Fibroblast of lung (primary cell): ENCODE measurements around the gene PDILT. TPM values are rescaled to one million over a fixed set of nuclear protein-coding genes. Genes with fewer than 3 reads are reported as not detected.

Source experiments
- DNase-seq, 2 donors: peaks; one replicate each; pipeline versions ENCODE4 v3.0.0 to v3.0.0-alpha.2; 2010; ENCODE audit warnings: low read depth in 2 of 2
- H2AFZ ChIP-seq: 2 replicates; pipeline ENCODE4 v1.5.1; 2012; ENCODE audit warnings: low read length, control low read depth, inconsistent platforms
- H3K27ac ChIP-seq: 2 replicates; pipeline ENCODE4 v1.5.1; 2011; ENCODE audit warnings: low read length, control low read depth; ENCODE audit not compliant: insufficient read depth
- H3K27me3 ChIP-seq: 2 replicates; pipeline ENCODE4 v1.5.1; 2011; ENCODE audit warnings: mild to moderate bottlenecking, low read length; ENCODE audit not compliant: control insufficient read depth, insufficient read depth
- H3K36me3 ChIP-seq: 2 replicates; pipeline ENCODE4 v1.5.1; 2011; ENCODE audit warnings: low read length; ENCODE audit not compliant: control insufficient read depth, insufficient read depth
- H3K4me1 ChIP-seq: 2 replicates; pipeline ENCODE4 v1.5.1; 2011; ENCODE audit warnings: low read length; ENCODE audit not compliant: control insufficient read depth, insufficient read depth; ENCODE audit errors: extremely low read depth
- H3K4me2 ChIP-seq: 2 replicates; pipeline ENCODE4 v1.5.1; 2011; ENCODE audit warnings: low read length, control low read depth; ENCODE audit not compliant: insufficient read depth; ENCODE audit errors: extremely low read depth
- H3K4me3 ChIP-seq, 4 experiments: fragments of 200-600 bp in 1 of 4; sonication (generic) in 1 of 4; replicated peaks in 1 of 4; 2 replicates each; pipeline ENCODE4 v1.5.1; 2011 to 2016; ENCODE audit warnings: low read length in 4 of 4, low read depth in 3 of 4, mild to moderate bottlenecking in 3 of 4, control low read depth in 2 of 4, inconsistent platforms in 1 of 4, mixed read lengths in 1 of 4; ENCODE audit not compliant: insufficient read depth in 1 of 4; ENCODE audit errors: control extremely low read depth in 1 of 4
- H3K79me2 ChIP-seq: 2 replicates; pipeline ENCODE4 v1.5.1; 2012; ENCODE audit warnings: mild to moderate bottlenecking, low read length, inconsistent platforms; ENCODE audit not compliant: control insufficient read depth, insufficient read depth
- H3K9ac ChIP-seq: 2 replicates; pipeline ENCODE4 v1.5.1; 2011; ENCODE audit warnings: mild to moderate bottlenecking, low read length, control low read depth; ENCODE audit not compliant: insufficient read depth
- H3K9me3 ChIP-seq: 2 replicates; pipeline ENCODE4 v1.5.1; 2012; ENCODE audit warnings: low read depth, low read length; ENCODE audit not compliant: control insufficient read depth, insufficient read depth
- H4K20me1 ChIP-seq: 2 replicates; pipeline ENCODE4 v1.5.1; 2011; ENCODE audit warnings: low read length; ENCODE audit not compliant: control insufficient read depth, insufficient read depth; ENCODE audit errors: extremely low read depth
- CTCF ChIP-seq, 2 donors: IDR thresholded peaks in 1 of 2; conservative IDR thresholded peaks in 1 of 2; 1 replicate in 1 of 2; 2 replicates in 1 of 2; pipeline ENCODE4 v1.5.1; 2011 to 2012; ENCODE audit warnings: low read length in 2 of 2, control low read depth in 1 of 2, inconsistent platforms in 1 of 2, low read depth in 1 of 2, mild to moderate bottlenecking in 1 of 2
- EZH2 ChIP-seq: IDR thresholded peaks from 2 replicates; pipeline ENCODE4 v1.5.1; 2012; ENCODE audit warnings: low read length, control low read depth, mild to moderate bottlenecking; ENCODE audit errors: missing control alignments
- polyA plus RNA-seq, 2 donors: library from polyadenylated mRNA; depleted of rRNA in 1 of 2; stranded (reverse) in 1 of 2; unstranded in 1 of 2; fragments of >200 nt; gene quantifications; 2 replicates each; pipeline ENCODE4 v1.2.1, GENCODE V29; 2011 to 2012; ENCODE audit warnings: missing spikeins in 1 of 2
- total RNA-seq: library from RNA; depleted of rRNA; stranded (reverse); fragments of >200 nt; gene quantifications from 2 replicates; pipeline ENCODE4 v1.2.1, GENCODE V29; 2014

PDILT gene
- total and polyA plus RNA-seq, 2 donors (not counting 1 experiment from before 2014, with no cell fraction given): not detected

DNA sequence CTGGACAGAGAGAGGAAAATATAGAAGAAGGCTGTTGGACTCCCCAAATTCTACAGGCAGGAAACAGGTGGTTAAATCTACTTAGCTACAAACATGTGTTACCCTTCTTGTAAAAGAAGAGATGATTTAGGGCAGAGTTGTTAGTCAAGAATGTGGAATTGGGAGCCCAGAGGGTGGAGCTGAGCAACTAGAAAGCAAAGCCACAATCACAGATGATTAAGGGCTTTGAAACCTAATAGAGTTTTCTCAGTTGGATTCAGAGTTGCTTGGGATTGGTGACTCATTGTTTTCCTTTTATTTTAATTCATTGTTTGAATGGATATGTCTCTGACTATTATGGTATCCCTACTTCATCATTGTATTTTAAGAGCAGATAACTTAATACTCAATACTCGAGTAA lies 11.0 kb upstream of the PDILT start:
- Histone ChIP-seq H3K27ac (no peak overlapping the region), H2AFZ (no peak overlapping the region), H3K9me3 (no peaks in the 10 kb centered on the region), H3K27me3 (no peaks in the 10 kb centered on the region), H4K20me1 (no peaks in the 10 kb centered on the region), H3K36me3 (no peaks in the 10 kb centered on the region), H3K4me3 (no peak overlapping the region), H3K4me2 (no peak overlapping the region), H3K9ac (no peak overlapping the region), H3K4me1 (no peaks in the 10 kb centered on the region), H3K79me2 (no peaks in the 10 kb centered on the region)
- DNase-seq: no peak
- no peak for TF ChIP-seq CTCF (conservative IDR thresholded peaks at IDR 0.05 in 1 of 2, IDR thresholded peaks at IDR 0.05 in 1 of 2; ENCODE audit: low read depth in 1 of 2, low read length in 2 of 2)
- TF ChIP-seq EZH2: no peak

- Histone ChIP-seq H4K20me1 (no peaks in the 10 kb centered on the region), H3K27ac (no peak overlapping the region), H3K4me3 (no peak overlapping the region), H3K4me1 (no peaks in the 10 kb centered on the region), H3K9ac (no peak overlapping the region), H3K79me2 (no peaks in the 10 kb centered on the region), H2AFZ (no peak overlapping the region), H3K4me2 (no peak overlapping the region), H3K36me3 (no peaks in the 10 kb centered on the region), H3K9me3 (no peaks in the 10 kb centered on the region), H3K27me3 (no peaks in the 10 kb centered on the region)
- no peak for DNase-seq
- TF ChIP-seq EZH2: no peak
Observed at GRCh38 chr16:20411055-20411454, 6.5 kb upstream of the PDILT start.

DNA sequence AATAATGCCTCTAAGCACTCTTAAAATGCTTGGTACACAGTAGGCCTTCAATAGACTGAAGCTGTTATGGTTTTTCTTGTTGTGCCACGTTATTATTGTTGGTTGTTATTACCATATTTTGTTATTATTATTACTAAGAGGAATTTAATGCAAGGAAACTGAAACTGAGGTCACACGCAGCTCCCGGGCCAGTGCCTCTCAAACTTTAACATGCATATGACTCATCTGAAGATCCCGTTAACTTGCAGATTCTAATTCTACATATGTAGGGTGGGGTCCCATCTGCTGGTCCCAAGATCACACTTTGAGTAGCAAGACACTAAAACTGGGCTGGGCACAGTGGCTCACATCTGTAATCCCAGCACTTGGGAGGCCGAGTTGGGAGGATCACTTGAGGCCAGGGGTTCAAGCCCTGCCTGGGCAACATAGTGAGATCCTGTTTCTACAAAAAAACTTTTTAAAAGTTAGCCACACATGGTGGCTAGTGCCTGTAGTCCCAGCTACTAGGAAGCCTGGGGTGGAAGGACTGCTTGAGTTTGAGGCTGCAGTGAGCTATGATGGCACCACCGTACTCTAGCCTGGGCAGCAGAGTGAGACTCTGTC lies 5.7 kb upstream of the PDILT start:
- Histone ChIP-seq H3K4me1 (no peaks in the 10 kb centered on the region), H3K4me2 (no peak overlapping the region), H3K4me3 (no peak overlapping the region), H3K36me3 (no peaks in the 10 kb centered on the region), H2AFZ (no peak overlapping the region), H4K20me1 (no peaks in the 10 kb centered on the region), H3K27me3 (no peaks in the 10 kb centered on the region), H3K27ac (no peak overlapping the region), H3K9me3 (no peaks in the 10 kb centered on the region), H3K79me2 (no peaks in the 10 kb centered on the region), H3K9ac (no peak overlapping the region)
- TF ChIP-seq EZH2 (no peak), CTCF (conservative IDR thresholded peaks at IDR 0.05 in 1 of 2, IDR thresholded peaks at IDR 0.05 in 1 of 2; ENCODE audit: low read depth in 1 of 2, low read length in 2 of 2) (no peak)
- no peak for DNase-seq
